ENCODE data around the gene LATS1.
"Not testable (repeated sequence)": the region's sequence is repeated elsewhere in the genome, so short reads cannot be mapped to it uniquely, and the experiment has no call there.

The LATS1 gene

DNA sequence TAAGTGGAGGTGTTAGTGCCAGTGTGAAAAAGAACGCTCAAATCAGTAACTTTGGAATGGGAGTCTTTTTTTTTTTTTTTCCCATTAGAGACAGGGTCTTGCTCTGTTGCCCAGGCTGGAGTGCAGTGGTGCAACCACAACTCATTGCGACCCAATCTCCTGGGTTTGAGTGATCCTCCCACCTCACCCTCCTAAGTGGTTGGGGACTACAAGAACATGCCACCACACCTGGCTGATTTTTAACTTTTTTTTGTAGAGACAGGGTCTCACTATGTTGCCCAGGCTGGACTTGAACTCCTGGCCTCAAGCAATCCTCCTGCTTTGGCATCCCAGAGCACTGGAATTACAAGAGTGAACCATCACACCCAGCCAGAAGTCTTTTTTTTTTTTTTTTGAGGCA is 19.7 kb downstream of the LATS1 start:
- no peaks in the 10 kb centered on the region for H3K9me3 ChIP-seq (ENCODE audit: control insufficient read depth in 2 of 2, low read length in 2 of 2)
- H3K36me3 ChIP-seq (ENCODE audit: control insufficient read depth in 2 of 2, insufficient read depth in 2 of 2, low read length in 2 of 2): peaks cover 0 to 3% of the 10 kb centered on the region in 2 donors
- H3K27me3 ChIP-seq (ENCODE audit: control insufficient read depth in 1 of 2, insufficient read depth in 2 of 2, low read length in 2 of 2): no peaks in the 10 kb centered on the region
- no peak overlapping the region for H3K27ac ChIP-seq (ENCODE audit: low read length)
- H3K4me3 ChIP-seq (ENCODE audit: low read length in 2 of 2): no peak overlapping the region
- no peak overlapping the region for H3K9ac ChIP-seq (ENCODE audit: low read length in 2 of 2)
- H3K4me1 ChIP-seq (ENCODE audit: control insufficient read depth, insufficient read depth, low read length): peaks cover 4% of the 10 kb centered on the region

DNA sequence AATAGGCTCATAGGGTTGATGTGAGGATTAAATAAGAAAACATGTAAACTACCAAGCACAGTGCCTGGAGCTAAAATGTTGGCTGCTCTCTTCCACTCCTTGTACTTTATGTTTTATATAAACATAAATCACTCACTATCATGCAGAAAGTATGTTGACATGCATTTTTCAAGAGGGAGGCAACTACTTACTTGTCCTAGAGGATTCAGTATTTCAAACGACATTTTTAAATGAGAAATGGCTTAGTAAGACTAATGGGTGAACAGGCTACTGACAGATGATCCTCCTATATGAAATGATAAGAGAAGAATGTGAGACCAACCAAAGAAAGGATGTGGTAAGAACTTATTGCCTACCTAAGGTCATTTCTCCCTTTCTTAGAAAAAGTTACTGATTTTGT is 21.0 kb downstream of the LATS1 start:
- no peaks in the 10 kb centered on the region for H3K27me3 ChIP-seq (ENCODE audit: control insufficient read depth in 1 of 2, insufficient read depth in 2 of 2, low read length in 2 of 2)
- H3K36me3 ChIP-seq (ENCODE audit: control insufficient read depth in 2 of 2, insufficient read depth in 2 of 2, low read length in 2 of 2): peaks cover 2 to 7% of the 10 kb centered on the region in 2 donors

GRCh38 chr6:149694921-149695320 is 23.0 kb downstream of the LATS1 start:
- H3K4me1 ChIP-seq (ENCODE audit: control insufficient read depth, insufficient read depth, low read length): peaks cover 4% of the 10 kb centered on the region
- no peak overlapping the region for H3K9ac ChIP-seq (ENCODE audit: low read length in 2 of 2)
- H3K4me3 ChIP-seq (ENCODE audit: low read length in 2 of 2): no peak overlapping the region
- no peaks in the 10 kb centered on the region for H3K27me3 ChIP-seq (ENCODE audit: control insufficient read depth in 1 of 2, insufficient read depth in 2 of 2, low read length in 2 of 2)
- H3K9me3 ChIP-seq (ENCODE audit: control insufficient read depth in 2 of 2, low read length in 2 of 2): no peaks in the 10 kb centered on the region
- H3K36me3 ChIP-seq (ENCODE audit: control insufficient read depth in 2 of 2, insufficient read depth in 2 of 2, low read length in 2 of 2): peaks cover 2 to 10% of the 10 kb centered on the region in 2 donors
- no peak overlapping the region for H3K27ac ChIP-seq (ENCODE audit: low read length)

More for the DNA sequence above, 21.0 kb downstream of the LATS1 start:
- H3K9ac ChIP-seq (ENCODE audit: low read length in 2 of 2): no peak overlapping the region
- no peaks in the 10 kb centered on the region for H3K9me3 ChIP-seq (ENCODE audit: control insufficient read depth in 2 of 2, low read length in 2 of 2)
- no peak overlapping the region for H3K4me3 ChIP-seq (ENCODE audit: low read length in 2 of 2)
- peaks cover 4% of the 10 kb centered on the region for H3K4me1 ChIP-seq (ENCODE audit: control insufficient read depth, insufficient read depth, low read length)
- H3K27ac ChIP-seq (ENCODE audit: low read length): no peak overlapping the region

DNA sequence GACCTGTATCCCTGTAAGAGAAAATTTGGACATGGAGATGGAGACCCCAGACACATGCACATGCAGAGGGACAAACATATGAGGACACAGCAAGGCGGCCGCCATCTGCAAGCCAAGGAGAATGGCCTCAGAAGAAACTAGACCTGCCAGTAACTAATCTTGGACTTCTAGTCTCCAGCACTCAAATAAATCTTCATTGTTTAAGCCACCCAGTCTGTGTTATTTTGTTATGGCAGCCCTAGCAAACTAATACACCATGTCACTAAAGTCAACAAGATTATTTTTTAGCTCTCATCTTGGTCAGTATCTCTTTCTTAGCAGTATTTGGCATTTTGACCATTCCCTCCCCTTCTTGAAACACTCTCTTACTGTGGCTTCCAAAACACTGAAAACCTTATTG is 26.7 kb downstream of the LATS1 start:
- Histone ChIP-seq H3K4me3 (ENCODE audit: low read length in 2 of 2) (no peak overlapping the region), H3K9ac (ENCODE audit: low read length in 2 of 2) (no peak overlapping the region), H3K27me3 (ENCODE audit: control insufficient read depth in 1 of 2, insufficient read depth in 2 of 2, low read length in 2 of 2) (no peaks in the 10 kb centered on the region), H3K4me1 (ENCODE audit: control insufficient read depth, insufficient read depth, low read length) (no peaks in the 10 kb centered on the region), H3K36me3 (ENCODE audit: control insufficient read depth in 2 of 2, insufficient read depth in 2 of 2, low read length in 2 of 2) (peaks cover 2 to 10% of the 10 kb centered on the region in 2 donors), H3K27ac (ENCODE audit: low read length) (no peak overlapping the region), H3K9me3 (ENCODE audit: control insufficient read depth in 2 of 2, low read length in 2 of 2) (no peaks in the 10 kb centered on the region)

GRCh38 chr6:149686230-149686629 is 31.7 kb downstream of the LATS1 start:
- Histone ChIP-seq H3K4me3 (ENCODE audit: low read length in 2 of 2) (no peak overlapping the region), H3K4me1 (ENCODE audit: control insufficient read depth, insufficient read depth, low read length) (peaks cover 4% of the 10 kb centered on the region), H3K27me3 (ENCODE audit: control insufficient read depth in 1 of 2, insufficient read depth in 2 of 2, low read length in 2 of 2) (no peaks in the 10 kb centered on the region), H3K27ac (ENCODE audit: low read length) (no peak overlapping the region), H3K9me3 (ENCODE audit: control insufficient read depth in 2 of 2, low read length in 2 of 2) (no peaks in the 10 kb centered on the region), H3K9ac (ENCODE audit: low read length in 2 of 2) (no peak overlapping the region), H3K36me3 (ENCODE audit: control insufficient read depth in 2 of 2, insufficient read depth in 2 of 2, low read length in 2 of 2) (peaks cover 12% of the 10 kb centered on the region in 2 donors)

DNA sequence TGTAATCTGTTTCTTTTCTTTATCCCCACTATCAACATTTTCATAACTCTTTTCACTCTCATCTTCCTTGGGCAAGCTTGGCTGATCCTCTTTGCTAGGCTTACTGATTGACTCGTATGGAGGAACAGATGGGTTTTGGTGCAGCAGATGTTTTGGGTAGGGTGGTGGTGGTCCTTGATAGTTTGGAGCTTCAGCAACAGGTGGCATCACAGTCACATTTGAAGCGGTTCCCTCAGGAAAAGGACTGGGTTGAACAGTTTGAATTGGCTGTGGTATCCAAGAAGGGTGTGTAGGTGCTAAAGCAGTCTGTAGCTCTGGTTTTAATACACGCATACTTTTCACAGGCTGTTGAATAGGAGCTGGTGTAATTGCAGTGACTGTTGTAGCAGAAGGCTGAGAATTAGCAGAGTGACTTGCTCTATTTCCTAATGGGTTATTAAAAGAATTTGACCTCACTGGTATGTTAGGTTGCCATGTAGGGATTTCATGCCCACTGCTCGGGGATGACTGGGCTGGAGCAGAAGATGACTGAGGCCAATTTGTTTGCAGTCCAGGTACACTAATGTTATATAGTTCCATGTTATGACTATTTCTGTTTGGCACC is 34.5 kb downstream of the LATS1 start:
- H3K4me3 ChIP-seq (ENCODE audit: low read length in 2 of 2): no peak overlapping the region

GRCh38 chr6:149681845-149682244 is 36.1 kb downstream of the LATS1 start:
- not testable (repeated sequence) for H3K27me3 ChIP-seq (ENCODE audit: control insufficient read depth in 1 of 2, insufficient read depth in 2 of 2, low read length in 2 of 2); H3K4me1 ChIP-seq (ENCODE audit: control insufficient read depth, insufficient read depth, low read length); H3K4me3 ChIP-seq (ENCODE audit: low read length in 2 of 2); H3K9ac ChIP-seq (ENCODE audit: low read length in 2 of 2); H3K9me3 ChIP-seq (ENCODE audit: control insufficient read depth in 2 of 2, low read length in 2 of 2); H3K27ac ChIP-seq (ENCODE audit: low read length)
- peaks cover 12% of the 10 kb centered on the region in 2 donors for H3K36me3 ChIP-seq (ENCODE audit: control insufficient read depth in 2 of 2, insufficient read depth in 2 of 2, low read length in 2 of 2)

More for the DNA sequence above, 34.5 kb downstream of the LATS1 start:
- Histone ChIP-seq H3K36me3 (ENCODE audit: control insufficient read depth in 2 of 2, insufficient read depth in 2 of 2, low read length in 2 of 2) (peaks cover 12% of the 10 kb centered on the region in 2 donors), H3K27ac (ENCODE audit: low read length) (no peak overlapping the region), H3K9me3 (ENCODE audit: control insufficient read depth in 2 of 2, low read length in 2 of 2) (no peaks in the 10 kb centered on the region), H3K4me1 (ENCODE audit: control insufficient read depth, insufficient read depth, low read length) (peaks cover 4% of the 10 kb centered on the region), H3K9ac (ENCODE audit: low read length in 2 of 2) (no peak overlapping the region), H3K27me3 (ENCODE audit: control insufficient read depth in 1 of 2, insufficient read depth in 2 of 2, low read length in 2 of 2) (no peaks in the 10 kb centered on the region)

DNA sequence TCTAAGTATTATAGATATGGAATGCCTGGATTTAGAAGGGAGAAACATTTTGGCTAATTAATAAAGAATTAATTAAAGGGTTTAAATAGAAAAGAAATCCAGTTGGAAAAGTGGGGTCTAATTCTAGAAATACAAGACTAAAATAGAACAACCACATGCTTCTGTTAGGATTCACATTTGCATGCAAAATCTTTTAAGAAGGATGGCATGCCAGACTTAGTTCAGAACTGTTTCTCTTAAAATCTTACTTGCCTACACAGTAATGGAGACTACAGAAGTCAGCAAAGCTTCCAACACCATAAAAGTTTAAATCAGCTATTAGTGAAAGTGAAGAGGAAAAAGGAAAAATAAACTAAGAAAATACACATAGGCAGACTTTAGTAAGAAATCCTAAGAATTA is 36.7 kb downstream of the LATS1 start:
- peaks cover 4% of the 10 kb centered on the region for H3K4me1 ChIP-seq (ENCODE audit: control insufficient read depth, insufficient read depth, low read length)

GRCh38 chr6:149680503-149680902 is 37.4 kb downstream of the LATS1 start:
- H3K4me3 ChIP-seq (ENCODE audit: low read length in 2 of 2): no peak overlapping the region
- no peaks in the 10 kb centered on the region for H3K9me3 ChIP-seq (ENCODE audit: control insufficient read depth in 2 of 2, low read length in 2 of 2)
- H3K36me3 ChIP-seq (ENCODE audit: control insufficient read depth in 2 of 2, insufficient read depth in 2 of 2, low read length in 2 of 2): peaks cover 19 to 22% of the 10 kb centered on the region in 2 donors
- no peaks in the 10 kb centered on the region for H3K27me3 ChIP-seq (ENCODE audit: control insufficient read depth in 1 of 2, insufficient read depth in 2 of 2, low read length in 2 of 2)
- no peak overlapping the region for H3K27ac ChIP-seq (ENCODE audit: low read length)
- peaks cover 4% of the 10 kb centered on the region for H3K4me1 ChIP-seq (ENCODE audit: control insufficient read depth, insufficient read depth, low read length)
- H3K9ac ChIP-seq (ENCODE audit: low read length in 2 of 2): no peak overlapping the region

More for the DNA sequence above, 36.7 kb downstream of the LATS1 start:
- H3K27me3 ChIP-seq (ENCODE audit: control insufficient read depth in 1 of 2, insufficient read depth in 2 of 2, low read length in 2 of 2): no peaks in the 10 kb centered on the region
- H3K9me3 ChIP-seq (ENCODE audit: control insufficient read depth in 2 of 2, low read length in 2 of 2): no peaks in the 10 kb centered on the region
- H3K9ac ChIP-seq (ENCODE audit: low read length in 2 of 2): no peak overlapping the region
- H3K36me3 ChIP-seq (ENCODE audit: control insufficient read depth in 2 of 2, insufficient read depth in 2 of 2, low read length in 2 of 2): peaks cover 12 to 16% of the 10 kb centered on the region in 2 donors
- H3K4me3 ChIP-seq (ENCODE audit: low read length in 2 of 2): no peak overlapping the region
- no peak overlapping the region for H3K27ac ChIP-seq (ENCODE audit: low read length)

- H3K9ac ChIP-seq (ENCODE audit: low read length in 2 of 2); H3K4me1 ChIP-seq (ENCODE audit: control insufficient read depth, insufficient read depth, low read length); H3K4me3 ChIP-seq (ENCODE audit: low read length in 2 of 2); H3K27ac ChIP-seq (ENCODE audit: low read length); H3K9me3 ChIP-seq (ENCODE audit: control insufficient read depth in 2 of 2, low read length in 2 of 2); H3K27me3 ChIP-seq (ENCODE audit: control insufficient read depth in 1 of 2, insufficient read depth in 2 of 2, low read length in 2 of 2): not testable (repeated sequence)
- peaks cover 26 to 43% of the 10 kb centered on the region in 2 donors for H3K36me3 ChIP-seq (ENCODE audit: control insufficient read depth in 2 of 2, insufficient read depth in 2 of 2, low read length in 2 of 2)
These were observed 45.6 kb downstream of the LATS1 start for GRCh38 chr6:149672265-149672664.

DNA sequence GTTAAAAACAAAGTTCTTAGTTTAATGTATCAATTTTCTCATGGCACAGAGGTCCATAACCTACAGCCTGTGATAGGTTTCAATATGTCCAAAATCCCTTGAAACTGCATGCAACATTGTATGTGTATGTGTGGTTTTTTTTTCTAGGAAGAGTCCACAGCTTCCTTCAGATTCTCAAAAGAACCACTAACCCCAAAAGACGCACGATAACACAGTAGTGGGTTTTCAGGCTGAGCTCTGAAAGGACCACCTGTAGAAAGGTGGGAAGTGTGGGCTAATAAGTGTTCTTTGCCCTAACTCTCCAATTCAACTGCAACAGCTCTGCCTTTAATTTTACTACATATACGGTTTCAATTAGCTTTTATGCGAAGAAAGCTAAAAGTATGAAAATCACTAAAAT is 57.9 kb downstream of the LATS1 start:
- H3K9ac ChIP-seq (ENCODE audit: low read length in 2 of 2): no peak overlapping the region
- peaks cover 24 to 33% of the 10 kb centered on the region in 2 donors for H3K36me3 ChIP-seq (ENCODE audit: control insufficient read depth in 2 of 2, insufficient read depth in 2 of 2, low read length in 2 of 2)
- no peaks in the 10 kb centered on the region for H3K4me1 ChIP-seq (ENCODE audit: control insufficient read depth, insufficient read depth, low read length)
- no peaks in the 10 kb centered on the region for H3K27me3 ChIP-seq (ENCODE audit: control insufficient read depth in 1 of 2, insufficient read depth in 2 of 2, low read length in 2 of 2)
- no peak overlapping the region for H3K4me3 ChIP-seq (ENCODE audit: low read length in 2 of 2)
- no peaks in the 10 kb centered on the region for H3K9me3 ChIP-seq (ENCODE audit: control insufficient read depth in 2 of 2, low read length in 2 of 2)
- no peak overlapping the region for H3K27ac ChIP-seq (ENCODE audit: low read length)

Data from stomach smooth muscle (tissue), 2 donors.